Sciatic nerve (tissue), 2 donors: Measurements from ENCODE around the gene BAAT. TPM values are rescaled to one million over a fixed set of nuclear protein-coding genes. Genes with fewer than 3 reads are reported as not detected.
"Not testable (repeated sequence)": the region's sequence is repeated elsewhere in the genome, so short reads cannot be mapped to it uniquely, and the experiment has no call there.

Experiments
- ATAC-seq: fragments of 200-7000 bp; cut with Tn5 transposase; one replicate; pipeline ENCODE4 v1.9.1; 2020; ENCODE audit warnings: mild to moderate bottlenecking, moderate library complexity
- DNase-seq: peaks from one replicate; pipeline ENCODE4 v3.0.0-alpha.2; 2020; ENCODE audit warnings: low spot score
- intact Hi-C: fragments of 100-400 bp; cut with DNase I; formaldehyde crosslinking; loops from one replicate; pipeline ENCODE4 v1.14.2; 2022
- total RNA-seq: library from RNA; stranded (reverse); fragmentation: NEBNext Ultra II Directional; extraction: Animal tissue kit (Norgen Biotek cat#: 25700); gene quantifications from one replicate; pipeline ENCODE4 v1.2.1, GENCODE V29; 2021
- donor health status: DM: no; HTN: no; CAD: no.
- donor health status: DM: no; HTN: no; CAD: no.

BAAT gene
- total RNA-seq, 1 donor from 2014 or later: not detected

DNA sequence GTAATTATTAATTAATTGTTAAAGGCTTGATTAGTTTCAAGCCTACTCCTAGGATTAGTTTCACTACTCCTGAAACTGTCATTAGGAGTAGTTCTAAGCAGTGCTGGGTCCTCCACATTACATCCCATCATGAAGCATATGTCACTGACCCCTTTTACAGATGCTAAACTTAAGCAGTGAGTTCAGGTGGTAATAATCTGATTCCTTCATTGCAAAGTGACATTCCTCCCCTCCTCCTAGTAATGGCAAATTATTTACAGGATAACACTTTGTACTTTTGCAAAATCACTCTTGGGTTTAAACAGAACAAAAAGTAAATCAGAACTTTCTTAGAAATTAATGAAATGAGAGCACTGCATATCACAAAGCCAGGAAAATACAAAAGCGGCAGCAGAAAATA is 52.4 kb downstream of the BAAT start:
- DNase-seq (no peak), ATAC-seq (no peak)
- intact Hi-C loops: no loop called here

- intact Hi-C loops, ATAC-seq, DNase-seq: not testable (repeated sequence)
Observed at GRCh38 chr9:101327422-101327909, 57.3 kb downstream of the BAAT start.

GRCh38 chr9:101326501-101326900 is 58.3 kb downstream of the BAAT start:
- DNase-seq (no peak), ATAC-seq (no peak)
- intact Hi-C loops: no loop called here

DNA sequence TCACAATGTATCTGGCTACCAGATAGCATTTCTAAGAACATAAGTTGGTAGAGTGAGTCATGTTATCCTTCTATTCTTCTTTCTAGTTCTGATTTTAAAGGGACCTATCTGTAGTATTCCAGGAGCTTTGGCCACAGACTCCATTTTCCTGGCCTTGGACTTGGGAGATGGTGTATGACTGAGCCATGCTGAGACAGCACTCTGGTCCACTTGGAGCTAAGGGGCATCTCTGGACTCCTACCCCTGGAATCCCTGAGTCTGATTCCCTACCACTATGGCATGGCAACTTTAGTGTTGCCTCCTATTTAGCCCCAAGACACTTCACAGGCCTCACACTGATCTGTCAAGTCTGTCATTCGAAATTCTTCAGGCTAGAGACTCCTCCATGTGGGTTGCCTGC is 58.8 kb downstream of the BAAT start:
- DNase-seq: no peak
- intact Hi-C loops: no loop called here
- ATAC-seq: no peak

- DNase-seq (no peak), ATAC-seq (no peak)
- intact Hi-C loops: no loop called here
Observed at GRCh38 chr9:101325053-101325452, 59.8 kb downstream of the BAAT start.

- no peak for DNase-seq
- intact Hi-C loops: no loop called here
- no peak for ATAC-seq
Observed at GRCh38 chr9:101324245-101324804, 60.5 kb downstream of the BAAT start.

DNA sequence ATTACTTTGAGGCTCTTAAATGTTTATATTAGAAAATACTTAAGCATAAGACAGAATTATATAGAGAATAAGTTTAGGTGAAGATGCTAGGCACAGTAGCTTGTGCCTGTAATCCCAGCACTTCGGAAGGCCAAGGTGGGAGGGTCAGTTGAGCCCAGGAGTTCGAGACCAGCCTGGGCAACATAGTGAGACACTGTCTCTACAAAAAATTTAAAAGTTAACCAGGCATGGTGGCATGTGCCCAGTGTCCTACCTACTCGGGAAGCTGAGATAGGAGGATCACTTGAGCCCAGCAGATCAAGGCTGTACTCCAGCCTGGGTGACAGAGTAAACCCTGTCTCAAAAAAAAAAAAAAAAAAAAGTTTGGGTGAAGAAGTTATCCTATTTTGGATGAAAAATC is 61.7 kb downstream of the BAAT start:
- ATAC-seq (no peak), DNase-seq (no peak)
- intact Hi-C loops: no loop called here

DNA sequence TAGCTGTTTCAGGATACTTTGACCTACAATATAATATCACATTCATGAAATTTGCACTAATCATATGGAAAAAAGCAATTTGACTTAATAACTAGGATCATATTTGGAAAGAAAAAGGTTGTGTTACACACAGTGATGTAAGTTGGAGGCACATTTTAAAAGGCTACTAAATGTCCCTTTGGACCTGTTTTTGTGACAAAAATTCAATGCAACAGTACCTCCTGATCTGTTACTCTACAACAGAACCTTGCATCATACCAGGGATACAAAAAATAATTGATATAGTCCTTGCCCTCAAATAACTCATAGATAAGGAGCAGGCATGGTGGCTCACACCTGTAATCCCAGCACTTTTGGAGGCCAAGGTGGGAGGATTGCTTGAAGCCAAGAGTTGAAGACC is 67.1 kb downstream of the BAAT start:
- intact Hi-C loops: no loop called here
- DNase-seq (no peak), ATAC-seq (no peak)

DNA sequence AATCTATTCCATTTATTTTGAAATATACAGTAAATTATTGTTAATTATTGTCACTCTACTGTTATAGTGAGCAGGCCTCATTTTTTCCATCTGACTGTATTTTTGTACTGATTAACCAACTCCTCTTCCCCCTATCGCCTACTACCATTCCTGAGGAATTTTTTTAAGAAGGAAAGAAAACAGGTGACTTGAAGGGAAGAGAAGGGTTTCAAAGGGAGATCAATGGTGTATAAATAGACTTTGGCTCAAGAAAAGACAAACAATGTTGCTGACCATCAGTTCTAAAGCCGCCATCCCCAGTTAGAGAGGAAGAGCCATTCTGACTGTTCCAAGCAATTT is 69.7 kb downstream of the BAAT start:
- ATAC-seq: no peak
- no peak for DNase-seq
- intact Hi-C loops: no loop called here

DNA sequence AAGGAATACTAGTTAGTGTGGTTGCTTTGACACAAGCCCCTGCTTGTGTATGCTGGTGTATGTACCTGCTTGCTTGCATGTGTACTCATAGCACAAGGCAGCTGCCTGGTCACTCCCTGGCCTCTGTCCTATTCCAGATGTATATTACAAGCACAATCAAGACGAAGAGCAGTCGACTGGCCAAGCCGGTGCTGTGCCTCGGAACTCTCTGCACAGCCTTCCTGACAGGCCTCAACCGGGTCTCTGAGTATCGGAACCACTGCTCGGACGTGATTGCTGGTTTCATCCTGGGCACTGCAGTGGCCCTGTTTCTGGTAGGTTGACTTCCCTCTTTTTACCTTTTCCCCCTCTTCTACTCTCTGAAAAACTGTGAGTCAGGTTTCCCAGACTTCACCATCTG is 72.1 kb downstream of the BAAT start:
- no peak for ATAC-seq
- intact Hi-C loops: no loop called here
- DNase-seq: no peak

DNA sequence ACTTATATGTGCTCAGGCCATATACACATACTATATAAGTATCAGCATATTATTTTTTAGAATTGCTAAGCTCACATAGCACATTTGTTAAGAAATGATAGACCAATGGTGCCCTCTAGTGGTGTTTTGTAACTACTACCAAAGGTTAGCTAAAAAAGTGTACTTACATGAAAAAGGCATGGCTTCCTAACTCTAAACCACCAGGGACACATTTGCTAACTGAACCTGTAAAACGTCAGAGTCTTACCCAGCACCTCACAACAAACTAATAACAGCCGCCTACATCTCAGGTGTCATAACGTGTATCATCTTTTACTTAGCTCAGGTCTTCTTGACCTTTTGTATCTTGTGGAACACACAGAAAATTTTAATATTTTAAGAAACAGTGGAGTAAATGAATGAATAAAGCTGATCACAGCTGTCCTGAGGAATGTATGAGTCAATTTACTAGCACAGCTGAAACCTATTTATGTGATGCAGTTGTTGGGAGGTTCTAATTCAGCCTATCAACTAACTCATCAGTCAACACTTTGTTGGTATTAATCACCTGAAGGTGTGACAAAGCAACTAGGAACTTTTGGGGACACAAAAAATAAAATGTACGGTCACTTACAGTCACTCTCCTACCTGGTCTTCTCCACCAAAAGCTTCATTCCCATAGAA is 72.9 kb downstream of the BAAT start:
- ATAC-seq: peak; percentile 34
- DNase-seq: no peak
- intact Hi-C loops: no loop called here

DNA sequence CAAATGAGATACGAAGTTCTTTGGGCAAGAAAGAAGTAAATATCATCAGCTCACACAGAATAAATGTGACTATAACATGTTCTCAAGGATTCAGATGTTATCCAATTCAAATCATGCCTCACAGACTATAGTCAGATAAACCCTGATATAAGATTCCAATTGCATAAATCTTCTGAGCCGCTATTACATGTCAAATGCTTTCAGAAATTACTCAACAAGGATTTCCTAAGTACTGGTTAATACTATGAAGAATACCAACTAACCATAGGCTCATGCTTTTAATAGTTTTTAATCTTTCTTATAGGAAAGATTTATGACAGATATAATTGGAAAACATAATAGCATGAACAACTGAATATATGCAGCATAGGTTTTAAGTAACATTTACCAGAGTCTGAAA is 73.6 kb downstream of the BAAT start:
- ATAC-seq (no peak), DNase-seq (no peak)
- intact Hi-C loops: no loop called here

Other genes starting within 250 kb of the BAAT start
- gene MRPL50, start 13.6 kb upstream of the BAAT start, total RNA-seq: 11.3 TPM
- gene ZNF189, start 13.8 kb upstream of the BAAT start, total RNA-seq: 31.1 TPM
- not detected for gene ALDOB, start 50.8 kb upstream of the BAAT start, total RNA-seq
- 59.2 TPM for gene RNF20, start 148.8 kb upstream of the BAAT start, total RNA-seq
- not detected for gene PPP3R2, start 210.0 kb upstream of the BAAT start, total RNA-seq